GM23248 (cell line): Measurements from ENCODE around the gene FRY. TPM values are rescaled to one million over a fixed set of nuclear protein-coding genes. Genes with fewer than 3 reads are reported as not detected.

Experiments
- DNase-seq: peaks from one replicate; pipeline ENCODE4 v3.0.0-alpha.2; 2015
- H2AFZ ChIP-seq: fragments of 200-600 bp; sonication (generic); 2 replicates; pipeline ENCODE4 v1.6.1; 2016; ENCODE audit warnings: antibody characterized with exemption
- H3F3A ChIP-seq: fragments of 200-600 bp; sonication (generic); 2 replicates; pipeline ENCODE4 v1.6.1; 2016; ENCODE audit warnings: mild to moderate bottlenecking, antibody characterized with exemption, mixed run types; ENCODE audit not compliant: insufficient read depth
- H3K27ac ChIP-seq: fragments of 200-600 bp; sonication (generic); 2 replicates; pipeline ENCODE4 v1.5.1; 2016; ENCODE audit warnings: mild to moderate bottlenecking
- H3K27me3 ChIP-seq: fragments of 200-600 bp; sonication (generic); replicated peaks from 2 replicates; pipeline ENCODE4 v1.6.1; 2016; ENCODE audit warnings: mild to moderate bottlenecking; ENCODE audit not compliant: insufficient read depth
- H3K36me3 ChIP-seq: fragments of 200-600 bp; sonication (generic); 2 replicates; pipeline ENCODE4 v1.6.1; 2016; ENCODE audit warnings: low read depth, mild to moderate bottlenecking
- H3K4me1 ChIP-seq: fragments of 200-600 bp; sonication (generic); 2 replicates; pipeline ENCODE4 v1.6.1; 2016; ENCODE audit warnings: mild to moderate bottlenecking; ENCODE audit not compliant: insufficient read depth
- H3K4me2 ChIP-seq: fragments of 200-600 bp; sonication (generic); one replicate; pipeline ENCODE4 v1.6.1; 2016; ENCODE audit warnings: mild to moderate bottlenecking; ENCODE audit not compliant: unreplicated experiment
- H3K4me3 ChIP-seq: fragments of 200-600 bp; sonication (generic); 2 replicates; pipeline ENCODE4 v1.5.1; 2016; ENCODE audit warnings: mild to moderate bottlenecking
- H3K79me2 ChIP-seq: fragments of 200-600 bp; sonication (generic); 2 replicates; pipeline ENCODE4 v1.6.1; 2016; ENCODE audit warnings: mild to moderate bottlenecking; ENCODE audit not compliant: insufficient read depth
- H3K9ac ChIP-seq: fragments of 200-600 bp; sonication (generic); 2 replicates; pipeline ENCODE4 v1.6.1; 2016; ENCODE audit warnings: mild to moderate bottlenecking
- H3K9me2 ChIP-seq: fragments of 200-600 bp; sonication (generic); 2 replicates; pipeline ENCODE4 v1.6.1; 2016; ENCODE audit warnings: mixed run types, mild to moderate bottlenecking, moderate library complexity; ENCODE audit not compliant: insufficient read depth
- H3K9me3 ChIP-seq: fragments of 200-600 bp; sonication (generic); one replicate; pipeline ENCODE4 v1.6.1; 2017; ENCODE audit warnings: low read depth
- H4K20me1 ChIP-seq: fragments of 200-600 bp; sonication (generic); 2 replicates; pipeline ENCODE4 v1.6.0; 2016; ENCODE audit not compliant: insufficient read depth
- EZH2 ChIP-seq: fragments of 200-600 bp; sonication (generic); IDR thresholded peaks from 2 replicates; pipeline ENCODE4 v1.6.1; 2018; ENCODE audit warnings: antibody characterized with exemption, mild to moderate bottlenecking; ENCODE audit not compliant: insufficient read depth, poor library complexity, severe bottlenecking
- EZH2phosphoT487 ChIP-seq: fragments of 200-600 bp; sonication (generic); IDR thresholded peaks from 2 replicates; pipeline ENCODE4 v1.6.1; 2018; ENCODE audit warnings: antibody characterized with exemption, moderate library complexity, mild to moderate bottlenecking, low read depth; ENCODE audit not compliant: insufficient read depth
- WGBS, 2 experiments: methylation state at CpG; one replicate each; pipeline ENCODE4 v1.1.6; 2015 to 2017; ENCODE audit warnings: low lambda C conversion rate in 2 of 2, low coverage in 1 of 2; ENCODE audit errors: missing lambda C conversion rate in 2 of 2; 5-methylcytosine and 5-hydroxymethylcytosine counted together
- in situ Hi-C: fragments of 300-500 bp; cut with MboI; formaldehyde crosslinking; loops from 2 replicates; pipeline ENCODE4 v1.15.0; 2020
- polyA plus RNA-seq: library from polyadenylated mRNA; unstranded; fragments of >200 nt; fragmentation: Nextera tagmentation; extraction: Ambion mirVana; gene quantifications from 2 replicates; pipeline ENCODE4 v1.2.1, GENCODE V29; 2016
- total RNA-seq: library from RNA; depleted of rRNA; stranded (reverse); fragments of >200 nt; shearing (Covaris generic); gene quantifications from 2 replicates; pipeline ENCODE4 v1.2.3, GENCODE V29; 2014

Gene FRY
- total and polyA plus RNA-seq, 2 experiments from 2014 or later, result 2.2 to 4.3 TPM

GRCh38 chr13:32063619-32064233 lies 32.2 kb downstream of the FRY start:
- no peak for DNase-seq
- Histone ChIP-seq H3K4me1 (no peaks in the 10 kb centered on the region), H3K9me3 (no peaks in the 10 kb centered on the region), H3F3A (no peaks in the 10 kb centered on the region), H3K36me3 (no peaks in the 10 kb centered on the region), H3K9me2 (no peaks in the 10 kb centered on the region), H4K20me1 (no peaks in the 10 kb centered on the region), H3K27me3 (no peaks in the 10 kb centered on the region), H2AFZ (no peak overlapping the region), H3K4me2 (no peak overlapping the region), H3K4me3 (no peak overlapping the region), H3K79me2 (no peaks in the 10 kb centered on the region), H3K9ac (no peak overlapping the region), H3K27ac (no peak overlapping the region)
- in situ Hi-C loops, result no loop called here
- no peak for TF ChIP-seq EZH2phosphoT487
- no peak for TF ChIP-seq EZH2
- 89 to 91% methylated on average over 8 of the region's 8 CpGs for WGBS, 2 experiments

DNA sequence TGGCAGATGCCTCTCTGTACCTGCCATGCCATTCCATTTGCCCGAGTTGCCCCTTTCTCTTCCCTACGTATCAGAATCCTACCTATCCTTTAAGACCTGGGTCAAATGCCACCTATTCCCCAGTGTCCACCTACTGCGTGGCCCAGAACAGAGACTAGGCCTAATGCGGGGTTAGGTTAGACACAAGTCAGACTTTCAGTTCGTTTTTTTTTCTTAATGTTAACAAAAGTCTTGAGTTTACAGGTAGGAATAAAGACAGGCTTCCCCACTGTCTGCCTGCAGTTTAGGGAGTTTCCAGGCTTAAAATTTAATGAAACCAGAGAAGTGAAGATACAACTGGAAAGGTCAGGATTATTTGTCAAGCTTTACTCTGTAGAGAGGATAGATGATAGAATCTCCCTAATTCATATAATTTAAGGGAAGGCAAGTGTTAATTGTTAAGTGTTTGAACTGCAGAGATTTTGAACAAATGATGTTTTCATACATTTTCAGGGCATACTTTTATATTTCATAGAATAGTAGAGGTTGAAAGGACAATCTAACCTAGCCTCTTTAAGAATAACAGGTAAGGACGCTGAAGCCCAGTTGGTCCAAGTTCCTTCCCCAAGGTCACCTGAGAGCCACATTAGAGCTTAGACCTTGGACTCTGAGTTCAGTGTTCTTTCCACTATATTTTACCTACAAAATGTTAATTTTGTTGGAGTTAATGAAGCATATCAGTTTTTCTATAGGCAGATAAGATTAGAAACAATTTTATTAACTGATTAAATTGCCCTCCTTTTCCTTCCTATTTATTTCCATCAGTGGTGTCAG lies 35.8 kb downstream of the FRY start:
- Histone ChIP-seq H3K9ac (no peak overlapping the region), H3K27ac (no peak overlapping the region), H3K4me3 (no peak overlapping the region), H3F3A (no peaks in the 10 kb centered on the region), H3K9me3 (no peaks in the 10 kb centered on the region), H4K20me1 (no peaks in the 10 kb centered on the region), H3K36me3 (no peaks in the 10 kb centered on the region), H3K4me2 (no peak overlapping the region), H3K9me2 (no peaks in the 10 kb centered on the region), H3K27me3 (no peaks in the 10 kb centered on the region), H2AFZ (no peak overlapping the region), H3K4me1 (no peaks in the 10 kb centered on the region), H3K79me2 (no peaks in the 10 kb centered on the region)
- 92% methylated on average over 6 of the region's 6 CpGs for WGBS, 2 experiments
- in situ Hi-C loops, result no loop called here
- DNase-seq, result no peak
- TF ChIP-seq EZH2, result no peak
- TF ChIP-seq EZH2phosphoT487, result no peak

GRCh38 chr13:32068255-32068654 lies 36.7 kb downstream of the FRY start:
- H3K36me3 ChIP-seq, result no peaks in the 10 kb centered on the region
- 68 to 73% methylated on average over 5 of the region's 5 CpGs for WGBS, 2 experiments
- no peak overlapping the region for H2AFZ ChIP-seq
- no peaks in the 10 kb centered on the region for H3K79me2 ChIP-seq
- in situ Hi-C loops, result no loop called here
- H3K9me2 ChIP-seq, result no peaks in the 10 kb centered on the region
- H3K4me2 ChIP-seq, result no peak overlapping the region
- H3F3A ChIP-seq, result no peaks in the 10 kb centered on the region
- H3K9me3 ChIP-seq, result no peaks in the 10 kb centered on the region
- TF ChIP-seq EZH2 (no peak), EZH2phosphoT487 (no peak)
- H3K4me3 ChIP-seq, result no peak overlapping the region
- no peak overlapping the region for H3K9ac ChIP-seq
- DNase-seq, result no peak
- no peaks in the 10 kb centered on the region for H4K20me1 ChIP-seq
- H3K27me3 ChIP-seq, result no peaks in the 10 kb centered on the region
- no peak overlapping the region for H3K27ac ChIP-seq
- no peaks in the 10 kb centered on the region for H3K4me1 ChIP-seq

DNA sequence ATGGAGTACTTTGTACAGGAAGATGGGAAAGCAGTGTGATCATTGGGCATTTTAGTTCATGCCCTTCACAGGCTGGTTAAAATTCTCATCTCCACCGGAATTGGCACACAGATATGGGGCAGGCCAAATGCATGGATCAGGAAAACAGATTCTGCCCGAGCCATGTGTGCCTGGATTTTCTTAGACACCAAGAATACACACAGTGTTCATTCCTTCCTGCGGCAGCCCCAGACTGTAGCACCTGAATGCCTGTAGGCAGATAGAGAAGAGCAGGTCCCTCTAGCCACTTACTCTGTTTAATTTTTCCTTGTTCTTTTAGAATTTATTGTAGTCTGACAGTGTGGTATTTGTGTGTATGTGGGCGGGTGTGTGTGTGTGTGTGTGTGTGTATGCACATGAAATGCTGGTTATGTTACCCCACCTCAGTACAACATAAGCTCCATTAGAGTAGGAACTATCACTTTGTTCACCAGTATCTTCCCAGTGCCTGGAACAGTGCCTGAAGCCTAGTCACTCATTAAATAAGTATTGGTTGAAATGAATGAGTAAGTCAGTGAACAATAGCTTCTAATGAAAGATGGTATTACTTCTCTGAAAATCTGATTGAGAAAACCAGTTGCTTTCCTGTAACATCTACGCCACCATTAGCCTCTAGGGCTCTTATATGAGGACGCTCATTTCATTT lies 41.7 kb downstream of the FRY start:
- DNase-seq, result no peak
- Histone ChIP-seq H3K36me3 (no peaks in the 10 kb centered on the region), H3K9me2 (no peaks in the 10 kb centered on the region), H3K27ac (no peak overlapping the region), H3K79me2 (no peaks in the 10 kb centered on the region), H3F3A (no peaks in the 10 kb centered on the region), H4K20me1 (no peaks in the 10 kb centered on the region), H2AFZ (no peak overlapping the region), H3K9me3 (no peaks in the 10 kb centered on the region), H3K4me3 (no peak overlapping the region), H3K4me2 (no peak overlapping the region), H3K9ac (no peak overlapping the region), H3K4me1 (no peaks in the 10 kb centered on the region), H3K27me3 (no peaks in the 10 kb centered on the region)
- TF ChIP-seq EZH2 (no peak), EZH2phosphoT487 (no peak)
- WGBS, 2 experiments, result 94 to 95% methylated on average over 6 of the region's 6 CpGs
- in situ Hi-C loops, result no loop called here
